Iris pigment epithelial cell (primary cell): ENCODE measurements around the gene OTOG.

Source experiments
- DNase-seq: peaks from one replicate; pipeline ENCODE4 v3.0.0-alpha.2; 2011; ENCODE audit warnings: low read depth

Gene OTOG, protein sequence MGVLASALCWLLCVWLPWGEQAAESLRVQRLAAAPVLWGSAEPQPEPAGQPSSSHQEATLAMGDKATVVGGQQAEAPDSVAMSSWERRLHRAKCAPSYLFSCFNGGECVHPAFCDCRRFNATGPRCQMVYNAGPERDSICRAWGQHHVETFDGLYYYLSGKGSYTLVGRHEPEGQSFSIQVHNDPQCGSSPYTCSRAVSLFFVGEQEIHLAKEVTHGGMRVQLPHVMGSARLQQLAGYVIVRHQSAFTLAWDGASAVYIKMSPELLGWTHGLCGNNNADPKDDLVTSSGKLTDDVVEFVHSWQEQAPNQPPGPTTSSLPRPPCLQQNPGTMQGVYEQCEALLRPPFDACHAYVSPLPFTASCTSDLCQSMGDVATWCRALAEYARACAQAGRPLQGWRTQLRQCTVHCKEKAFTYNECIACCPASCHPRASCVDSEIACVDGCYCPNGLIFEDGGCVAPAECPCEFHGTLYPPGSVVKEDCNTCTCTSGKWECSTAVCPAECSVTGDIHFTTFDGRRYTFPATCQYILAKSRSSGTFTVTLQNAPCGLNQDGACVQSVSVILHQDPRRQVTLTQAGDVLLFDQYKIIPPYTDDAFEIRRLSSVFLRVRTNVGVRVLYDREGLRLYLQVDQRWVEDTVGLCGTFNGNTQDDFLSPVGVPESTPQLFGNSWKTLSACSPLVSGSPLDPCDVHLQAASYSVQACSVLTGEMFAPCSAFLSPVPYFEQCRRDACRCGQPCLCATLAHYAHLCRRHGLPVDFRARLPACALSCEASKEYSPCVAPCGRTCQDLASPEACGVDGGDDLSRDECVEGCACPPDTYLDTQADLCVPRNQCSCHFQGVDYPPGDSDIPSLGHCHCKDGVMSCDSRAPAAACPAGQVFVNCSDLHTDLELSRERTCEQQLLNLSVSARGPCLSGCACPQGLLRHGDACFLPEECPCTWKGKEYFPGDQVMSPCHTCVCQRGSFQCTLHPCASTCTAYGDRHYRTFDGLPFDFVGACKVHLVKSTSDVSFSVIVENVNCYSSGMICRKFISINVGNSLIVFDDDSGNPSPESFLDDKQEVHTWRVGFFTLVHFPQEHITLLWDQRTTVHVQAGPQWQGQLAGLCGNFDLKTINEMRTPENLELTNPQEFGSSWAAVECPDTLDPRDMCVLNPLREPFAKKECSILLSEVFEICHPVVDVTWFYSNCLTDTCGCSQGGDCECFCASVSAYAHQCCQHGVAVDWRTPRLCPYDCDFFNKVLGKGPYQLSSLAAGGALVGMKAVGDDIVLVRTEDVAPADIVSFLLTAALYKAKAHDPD (N-terminal part only)

DNA sequence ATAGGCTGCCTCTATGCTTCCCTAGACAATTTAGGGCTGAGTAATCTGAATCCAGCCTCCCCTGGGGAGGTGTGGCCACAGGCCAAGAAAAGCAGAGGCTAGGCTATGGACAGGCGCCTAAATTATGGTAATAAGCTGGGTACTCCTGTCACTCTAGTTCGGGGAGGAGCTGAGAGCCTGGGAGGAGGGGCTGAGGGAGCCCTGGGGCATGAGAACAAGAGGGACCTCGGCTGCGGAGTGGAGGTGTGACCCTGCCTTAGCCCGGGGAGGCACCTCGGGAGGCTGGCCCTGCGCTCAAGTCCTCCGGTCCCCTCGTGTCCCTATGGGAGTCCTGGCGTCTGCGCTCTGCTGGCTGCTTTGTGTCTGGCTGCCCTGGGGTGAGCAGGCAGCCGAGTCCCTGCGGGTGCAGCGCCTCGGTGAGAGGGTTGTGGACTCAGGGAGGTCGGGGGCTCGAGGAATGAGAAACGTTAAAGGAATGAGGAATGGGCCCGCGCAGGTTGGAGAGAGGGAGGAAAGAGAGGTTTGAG lies at the start of gene OTOG:
TSS of gene OTOG (plus strand) at position 209 of the 527 bp plus-strand sequence. CDS start at position 323, 114 bp downstream.
- no peak for DNase-seq

DNA sequence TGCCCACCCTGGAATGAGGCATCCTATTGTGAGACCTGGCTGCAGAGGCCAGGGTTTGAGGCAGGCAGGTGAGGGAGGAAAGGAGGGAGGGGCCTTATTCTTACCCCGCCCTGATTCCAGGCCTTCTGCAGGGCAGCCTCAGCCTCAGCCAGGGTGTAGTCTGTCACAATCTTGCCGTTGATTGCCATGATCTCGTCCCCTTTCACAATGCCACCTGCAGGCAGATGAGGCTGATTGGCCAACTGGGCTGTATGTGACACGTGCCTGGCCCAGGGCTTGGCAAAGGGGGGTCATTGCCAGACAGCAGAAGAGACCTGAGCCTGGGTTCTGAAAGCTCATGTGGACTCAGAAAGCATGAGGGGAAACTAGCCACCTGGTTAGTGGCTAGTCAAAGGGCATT lies 49.0 kb upstream of the OTOG start:
- no peak for DNase-seq

DNA sequence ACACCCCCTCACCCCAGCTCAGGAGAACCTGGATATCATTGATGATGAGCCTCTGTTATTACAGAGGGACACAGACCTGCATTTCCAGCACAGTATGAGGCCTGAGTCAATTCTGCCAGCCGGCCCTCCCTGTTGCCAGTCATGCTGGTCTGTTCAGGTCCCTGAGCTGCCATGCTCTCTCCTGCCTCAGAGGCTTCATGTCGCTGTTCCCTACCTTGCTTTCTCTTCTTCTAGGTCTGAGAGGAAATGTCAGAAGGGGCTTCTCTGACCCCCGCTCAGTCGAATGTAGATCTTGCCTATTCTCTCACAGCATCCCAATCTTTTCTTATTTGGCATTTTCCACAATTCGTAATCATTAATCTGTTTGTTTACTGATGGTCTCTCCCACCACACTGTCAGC lies 48.6 kb upstream of the OTOG start:
- DNase-seq = peak; percentile 11

DNA sequence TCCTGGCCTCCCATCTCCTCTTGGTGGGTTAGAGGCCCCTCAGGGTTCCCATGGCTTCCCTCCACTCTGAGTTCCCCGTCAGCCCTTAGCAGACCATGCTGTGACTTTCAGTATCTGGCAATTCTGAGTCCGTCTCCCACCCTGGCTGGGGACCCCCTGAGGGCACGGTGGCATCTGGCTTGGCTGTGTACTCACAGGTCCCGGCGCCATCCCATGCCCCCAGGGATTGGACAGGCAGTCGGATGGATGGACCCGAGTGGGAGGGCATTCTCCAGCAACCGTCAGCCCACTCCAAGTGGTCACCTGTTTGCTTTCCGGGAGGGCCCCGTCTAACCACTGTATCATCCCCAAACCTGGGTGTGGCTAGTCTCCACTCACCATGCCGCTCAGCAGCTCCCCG lies 46.4 kb upstream of the OTOG start:
- DNase-seq = no peak

DNA sequence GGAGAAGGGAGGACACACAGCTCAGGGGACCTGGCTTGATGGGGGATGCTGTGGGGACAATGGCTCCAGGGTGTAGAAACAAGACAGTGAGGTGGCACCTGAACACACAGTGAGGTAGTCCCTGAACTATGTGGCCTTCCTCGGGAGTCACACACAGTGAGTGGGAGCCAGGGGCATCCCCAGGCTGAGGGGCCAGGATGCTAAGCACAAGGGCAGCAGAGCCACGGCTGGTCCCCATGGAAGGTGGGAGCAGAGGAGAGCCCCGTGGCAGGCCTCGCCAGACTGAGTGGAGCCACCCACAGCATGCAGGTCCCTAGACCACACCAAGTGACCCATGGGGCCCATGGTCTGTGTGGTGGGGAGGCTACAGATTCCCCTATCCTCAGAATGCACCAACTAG lies 44.4 kb upstream of the OTOG start:
- DNase-seq = no peak

DNA sequence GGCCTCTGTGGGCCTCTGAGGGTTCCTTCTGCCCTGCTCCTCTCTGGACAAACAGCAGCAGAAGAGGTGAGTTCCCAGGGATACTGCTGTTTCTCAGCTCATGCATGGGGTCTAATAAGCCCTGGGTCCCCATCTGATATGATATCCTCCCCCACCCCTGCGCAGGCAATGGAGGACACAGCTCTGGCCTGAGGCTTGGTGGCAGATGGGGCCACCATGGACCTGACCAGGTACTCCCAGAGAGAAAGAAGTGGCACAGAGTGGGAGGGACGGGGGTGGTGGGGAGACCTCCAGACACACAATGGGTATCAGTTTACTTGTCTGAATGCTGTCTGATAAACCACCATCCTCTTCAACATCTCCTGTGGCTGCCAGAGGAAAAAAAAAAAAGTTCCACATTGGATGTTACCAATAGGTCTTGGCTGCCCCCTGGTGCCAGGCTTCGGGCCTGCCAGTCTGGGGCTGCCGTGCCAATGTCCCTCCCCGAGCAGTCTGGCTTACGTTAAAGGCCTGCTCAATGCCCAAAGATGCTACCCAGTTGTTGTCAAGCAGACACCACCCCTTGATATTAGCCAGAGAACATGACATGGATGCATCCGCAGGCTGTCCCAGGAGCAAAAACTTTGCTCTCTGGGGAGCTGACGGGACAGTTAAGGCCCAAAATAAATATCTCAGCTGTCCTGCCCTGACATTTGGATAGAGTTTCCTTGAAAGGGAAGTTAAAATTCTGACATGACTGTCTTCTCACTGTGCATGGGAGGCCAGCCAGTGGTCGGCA lies 42.5 kb upstream of the OTOG start:
- peak; percentile 67 for DNase-seq

DNA sequence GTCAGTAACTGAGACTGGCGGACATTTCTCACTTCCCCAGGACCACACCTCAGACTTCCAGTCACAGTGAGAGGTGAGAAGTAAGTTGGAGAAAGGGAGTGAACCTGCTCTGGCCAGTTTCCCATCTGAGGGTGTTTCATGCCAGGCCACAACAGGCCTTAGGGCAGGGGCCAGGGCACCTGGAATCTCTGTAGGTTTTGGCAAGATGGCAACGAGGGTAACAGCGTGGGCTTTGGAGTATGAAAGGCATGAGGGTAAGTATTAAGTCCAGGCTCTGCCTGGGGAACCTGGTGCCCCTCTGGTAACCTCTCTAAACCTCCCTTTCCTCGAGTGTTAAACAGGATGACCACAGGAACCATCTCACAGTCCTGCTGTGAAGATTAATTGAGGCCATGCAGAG lies 41.9 kb upstream of the OTOG start:
- DNase-seq = no peak

DNA sequence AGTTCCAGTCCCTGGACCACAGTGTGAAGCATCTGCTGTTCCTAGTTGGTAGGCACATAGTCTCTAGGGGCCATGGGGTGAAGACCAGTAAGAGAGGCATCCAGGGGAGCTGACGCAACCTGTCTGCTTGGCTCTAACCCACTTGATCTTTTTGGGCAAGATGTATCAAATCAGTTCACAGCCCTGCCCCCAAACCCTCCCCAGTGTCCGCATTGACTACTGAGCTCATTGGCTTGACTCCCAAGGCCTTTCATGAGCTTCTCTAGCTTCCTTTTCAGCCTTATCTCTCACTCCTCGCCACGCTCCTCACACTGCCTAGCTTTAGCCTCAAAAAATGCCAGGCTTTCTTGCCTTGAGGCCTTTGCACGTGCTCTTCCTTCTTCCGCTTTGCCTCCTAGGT lies 40.7 kb upstream of the OTOG start:
- DNase-seq = no peak

DNA sequence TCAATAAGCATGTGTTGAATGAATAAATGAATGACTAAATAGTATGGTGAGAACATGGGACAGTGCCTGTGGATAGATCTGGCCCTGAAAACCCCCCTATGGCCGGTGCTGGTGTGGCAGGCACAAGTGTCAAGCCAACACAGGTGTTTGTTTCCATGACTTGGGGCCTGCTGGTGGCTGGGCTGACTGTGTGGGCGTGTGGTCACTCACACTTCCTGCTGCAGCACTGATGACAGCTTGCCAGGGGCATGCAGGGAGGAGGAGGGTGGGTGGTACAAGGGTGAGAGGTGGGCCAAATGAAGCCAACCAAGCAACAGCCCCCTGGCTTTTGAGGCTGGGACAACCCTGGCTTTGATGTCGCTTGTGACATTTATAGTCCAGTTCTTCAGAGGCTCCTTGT lies 40.1 kb upstream of the OTOG start:
- no peak for DNase-seq

DNA sequence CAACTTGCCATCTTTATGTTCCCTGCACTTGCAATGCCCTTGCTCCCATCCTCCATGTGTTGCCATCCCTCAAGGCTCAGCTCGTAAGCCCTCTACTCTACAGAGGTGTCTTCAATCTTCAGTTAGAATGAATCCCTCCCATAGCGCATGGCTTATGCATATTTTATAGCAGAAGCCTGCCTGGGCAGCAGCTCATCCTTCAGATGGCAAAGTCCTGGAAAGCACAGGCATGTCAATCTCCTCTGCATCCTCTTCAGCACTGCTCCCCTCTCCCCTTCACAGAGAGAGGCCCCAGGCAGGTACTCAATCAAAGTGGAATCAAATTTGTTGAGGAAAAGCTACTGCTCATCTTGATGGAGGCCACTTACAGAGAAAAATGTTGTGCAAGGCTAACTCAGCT lies 39.3 kb upstream of the OTOG start:
- DNase-seq = no peak

DNA sequence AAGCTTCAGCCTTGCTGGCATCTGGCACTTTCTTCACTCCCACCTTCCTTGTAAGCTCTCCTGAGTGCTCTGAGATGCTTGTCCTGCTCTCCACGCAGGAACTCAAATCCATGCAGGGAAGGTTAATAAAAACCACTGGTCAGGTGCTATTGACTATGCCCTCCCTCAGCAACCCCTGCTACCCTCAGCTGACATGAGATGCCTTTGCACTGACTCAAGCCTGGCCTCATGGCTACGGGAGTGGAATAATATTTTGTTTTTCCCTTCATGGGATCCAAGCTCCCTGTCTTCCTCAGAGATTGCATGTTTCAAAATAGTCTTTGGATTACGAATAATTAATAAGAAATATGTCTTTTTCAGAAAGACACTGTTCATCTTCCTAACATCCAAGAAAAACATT lies 38.8 kb upstream of the OTOG start:
- no peak for DNase-seq

DNA sequence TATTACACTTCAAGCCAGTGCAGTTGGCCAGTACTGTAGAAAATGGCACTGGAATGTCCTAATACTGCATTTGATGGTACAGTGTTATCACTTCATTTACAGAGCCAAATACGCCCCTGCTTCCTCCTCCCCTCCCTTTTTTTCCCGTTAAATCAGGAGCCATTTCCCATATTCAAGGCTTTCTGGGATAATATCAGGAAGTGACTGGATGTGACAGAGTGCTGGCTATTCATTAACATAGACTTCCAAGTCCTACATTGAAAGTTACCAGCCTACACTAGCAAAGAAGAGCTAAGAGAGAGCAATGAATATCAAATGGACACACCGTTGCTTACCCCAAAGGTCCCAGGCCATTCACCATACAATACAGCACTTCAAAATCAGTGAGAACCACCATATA lies 38.3 kb upstream of the OTOG start:
- no peak for DNase-seq

DNA sequence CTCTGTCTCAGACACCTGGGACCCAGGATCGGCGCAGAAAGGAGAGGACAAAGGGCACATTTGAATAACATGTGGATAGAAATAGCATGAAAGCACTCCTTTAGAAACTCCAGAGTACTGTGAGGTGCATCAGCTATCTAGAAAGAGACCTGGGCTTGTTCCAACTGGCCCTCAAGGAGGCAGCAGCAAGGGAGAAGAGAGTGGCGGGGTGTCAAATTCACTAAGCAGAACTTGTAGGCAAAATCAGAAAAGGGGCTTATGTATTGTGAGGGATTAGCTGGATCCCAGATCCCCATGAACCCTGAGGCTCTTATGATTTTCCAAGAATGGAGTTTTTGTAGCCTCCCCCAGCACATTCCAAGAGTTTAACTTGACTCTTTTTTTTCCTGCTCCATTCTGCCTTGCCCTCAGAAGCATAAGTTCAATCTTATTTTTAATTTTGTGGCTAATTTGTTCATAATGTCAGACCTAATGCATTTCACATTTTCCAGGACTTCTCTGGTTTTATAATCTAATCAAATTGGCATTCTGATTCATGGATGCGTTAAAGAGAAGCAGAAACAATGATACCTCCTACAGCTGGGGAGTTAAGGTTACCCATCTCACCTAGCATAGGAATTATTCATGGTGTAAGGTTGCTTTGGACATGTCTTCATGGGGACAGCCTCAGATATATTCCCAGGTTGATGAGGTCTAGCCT lies 36.4 kb upstream of the OTOG start:
- no peak for DNase-seq

DNA sequence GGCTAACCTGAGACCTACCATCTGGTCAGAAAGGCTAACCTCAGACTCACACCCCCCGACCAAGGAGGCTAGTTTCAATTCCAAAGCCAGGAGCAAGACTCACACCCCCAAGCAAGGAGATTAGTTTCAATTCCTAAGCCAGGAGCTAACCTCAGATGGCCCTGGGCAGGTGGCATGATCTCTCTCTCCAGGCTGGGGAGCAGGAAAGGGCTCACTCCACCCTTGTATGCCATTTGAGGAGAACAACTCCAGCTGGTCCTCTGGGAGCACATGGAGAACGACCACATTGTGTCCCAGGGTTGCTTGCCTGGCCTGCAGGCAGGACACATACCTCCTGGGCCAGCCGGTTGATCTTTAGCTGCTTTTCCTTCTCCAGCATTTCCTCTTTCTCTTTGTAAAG lies 35.5 kb upstream of the OTOG start:
- DNase-seq = no peak

DNA sequence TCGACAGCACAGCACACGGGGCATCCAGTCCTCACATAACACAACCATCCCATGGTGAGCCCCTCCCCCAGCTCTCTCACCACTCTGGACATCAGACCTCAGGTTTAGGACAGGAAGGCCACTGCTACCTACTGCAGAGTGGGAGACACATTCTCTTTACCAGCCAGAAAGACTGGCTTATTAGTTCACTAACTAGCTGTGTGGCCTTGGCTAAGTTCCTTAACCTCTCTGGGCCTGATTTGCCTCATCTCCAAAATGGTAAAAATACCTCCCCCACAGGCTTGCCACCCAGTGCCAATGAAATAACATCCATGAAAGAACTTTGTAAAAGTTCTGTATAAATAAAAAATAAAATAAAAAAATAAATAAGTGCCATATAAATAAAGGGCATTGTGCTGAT lies 35.0 kb upstream of the OTOG start:
- no peak for DNase-seq

DNA sequence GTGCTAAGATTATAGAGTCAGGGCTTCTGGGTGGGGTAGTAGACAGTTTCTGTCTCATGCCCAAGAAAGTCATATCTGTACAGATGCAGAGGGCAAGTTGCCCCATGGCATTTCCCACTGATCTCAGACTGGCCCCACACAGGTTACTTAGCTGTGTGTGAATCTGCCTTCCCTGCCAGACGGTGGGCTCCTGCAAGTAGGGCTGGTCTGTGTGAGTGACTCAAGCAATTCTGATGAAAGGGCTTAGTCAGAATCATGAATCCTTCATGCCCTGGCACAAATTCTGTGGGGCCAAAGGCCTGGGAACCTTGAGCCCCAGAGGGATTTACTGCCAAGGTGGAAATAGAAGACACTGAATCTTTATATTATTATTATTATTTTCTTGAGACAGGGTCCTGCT lies 33.2 kb upstream of the OTOG start:
- DNase-seq = peak; percentile 15

DNA sequence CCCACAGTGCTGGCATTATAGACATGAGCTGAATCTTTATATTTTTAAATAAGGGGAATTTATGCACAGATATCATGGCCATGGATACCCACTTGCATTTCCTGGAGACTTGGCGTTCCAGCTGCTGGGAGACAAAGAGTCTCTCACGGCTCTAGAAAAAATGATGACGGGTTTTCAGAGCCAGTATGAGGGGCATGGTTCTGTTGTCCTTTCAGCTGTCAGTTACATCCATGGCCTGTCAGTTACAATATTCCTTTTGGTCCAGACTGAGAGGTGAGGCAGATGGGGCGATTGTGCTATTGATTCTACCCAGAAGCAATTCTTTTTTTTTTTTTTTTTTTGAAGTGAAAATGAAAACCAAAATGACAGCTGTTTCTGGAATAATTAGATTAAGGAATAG lies 32.6 kb upstream of the OTOG start:
- no peak for DNase-seq

DNA sequence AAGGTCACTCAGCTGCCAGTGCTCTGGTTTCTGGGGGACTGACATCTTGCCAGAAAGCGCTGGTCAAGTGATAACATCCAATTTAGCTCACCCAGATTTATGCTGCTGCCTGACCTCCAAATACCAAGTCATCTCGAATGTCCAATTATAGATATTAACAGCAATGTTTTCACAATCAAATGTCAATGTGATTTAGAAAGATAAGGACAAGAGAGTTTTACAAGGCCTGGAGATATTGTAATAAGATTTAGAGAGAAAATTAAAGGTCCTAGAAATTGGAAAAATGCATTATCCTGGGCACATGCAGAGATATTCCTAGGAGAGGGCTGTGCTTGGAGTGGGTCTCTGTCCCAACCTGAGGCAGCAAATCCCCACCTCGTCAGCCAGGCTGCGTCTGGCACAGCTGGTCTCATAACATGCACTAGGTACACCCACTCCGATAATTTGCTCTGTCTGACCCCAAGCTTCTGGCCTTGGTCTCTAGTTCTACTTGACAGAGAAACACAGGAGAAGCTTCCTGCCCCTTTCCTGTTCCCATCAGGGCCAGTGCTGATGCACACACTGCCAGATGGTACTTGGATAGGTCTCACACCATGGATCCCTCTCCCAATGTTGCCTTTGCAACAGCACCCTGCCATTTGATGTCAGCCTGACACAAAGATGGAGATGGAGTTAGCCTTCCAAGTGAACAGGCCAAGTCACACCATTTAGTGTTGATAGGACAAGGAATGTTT lies 31.4 kb upstream of the OTOG start:
- no peak for DNase-seq

DNA sequence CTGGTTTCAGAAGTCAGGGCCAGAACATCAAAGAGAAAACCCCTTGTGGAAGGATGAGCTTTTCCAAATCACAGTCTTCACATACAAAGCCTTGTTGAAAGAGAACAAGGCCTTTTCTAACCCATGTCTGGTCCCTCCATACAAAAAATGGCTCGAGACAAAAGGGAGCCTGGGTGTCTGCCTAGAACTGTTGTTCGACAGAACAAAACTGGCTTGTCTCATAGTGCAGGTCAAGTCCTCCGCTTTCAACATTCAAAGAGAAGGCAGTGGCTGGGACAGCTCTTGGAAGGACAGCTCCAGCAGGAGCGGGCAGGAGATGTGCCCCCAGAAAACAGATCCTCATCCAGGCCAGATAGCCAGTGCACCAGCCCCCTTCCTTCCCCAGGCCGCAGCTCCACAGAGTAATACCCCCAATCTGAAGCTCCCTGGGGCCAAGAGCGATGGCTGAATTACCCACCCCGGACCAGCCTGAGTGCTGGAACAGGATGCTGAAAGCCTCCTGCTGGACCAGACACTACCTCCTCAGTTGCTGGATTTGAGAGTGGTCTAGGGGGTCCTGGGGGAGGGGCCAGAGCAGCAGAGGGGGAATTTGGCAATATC lies 30.4 kb upstream of the OTOG start:
- DNase-seq = no peak

DNA sequence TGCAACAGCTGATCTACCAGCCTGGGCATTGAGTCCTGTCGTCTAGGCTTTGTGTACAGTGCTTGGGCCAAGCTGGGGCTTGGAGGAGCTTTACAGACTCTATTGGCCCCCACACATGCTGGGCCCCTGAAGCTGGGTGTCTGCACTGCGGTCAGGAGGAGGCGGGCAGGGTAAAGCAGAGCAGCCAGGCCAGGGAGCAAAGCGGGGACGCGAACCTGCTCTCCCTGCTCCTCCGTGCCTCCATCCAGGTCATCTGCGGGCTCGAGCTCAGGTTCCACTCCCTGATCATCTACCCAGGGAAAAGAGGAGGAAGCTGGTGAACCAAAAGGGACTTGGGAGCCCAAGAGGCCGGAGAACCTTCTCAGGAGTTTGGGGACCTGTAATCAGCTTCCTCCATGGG lies 29.9 kb upstream of the OTOG start:
- no peak for DNase-seq
